NCI-H460 (cell line): ENCODE results near the gene ITLN2. TPM values are rescaled to one million over a fixed set of nuclear protein-coding genes. Genes with fewer than 3 reads are reported as not detected.
"Not testable (repeated sequence)": the region's sequence is repeated elsewhere in the genome, so short reads cannot be mapped to it uniquely, and the experiment has no call there.

Experiments
- DNase-seq: peaks from one replicate; pipeline ENCODE4 v3.0.0-alpha.2; 2016; ENCODE audit warnings: low read depth; ENCODE audit errors: extremely low read depth
- polyA plus RNA-seq: library from polyadenylated mRNA; depleted of rRNA; stranded (reverse); fragments of >200 nt; gene quantifications from 2 replicates; pipeline ENCODE4 v1.2.3, GENCODE V29; 2014; cell fraction: nucleus; rRNA removed
- total RNA-seq: library from RNA; depleted of rRNA; stranded (reverse); fragments of >200 nt; shearing (Covaris generic); gene quantifications from 2 replicates; pipeline ENCODE4 v1.2.3, GENCODE V29; 2014; rRNA removed

The ITLN2 gene
- total RNA-seq: not detected in 2 replicates
- polyA plus RNA-seq: not detected in 2 replicates

- peak; percentile 47 for DNase-seq
These were observed at the start of gene ITLN2 for GRCh38 chr1:160954158-160955104. TSS of gene ITLN2 (minus strand) at chr1:160954809. CDS start at chr1:160954741, 68 bp downstream.

GRCh38 chr1:161001525-161001924 is 46.9 kb upstream of the ITLN2 start:
- no peak for DNase-seq

- DNase-seq: no peak
These were observed 46.3 kb upstream of the ITLN2 start for GRCh38 chr1:161000736-161001480.

- DNase-seq: no peak
These were observed 44.8 kb upstream of the ITLN2 start for GRCh38 chr1:160999376-160999775.

GRCh38 chr1:160997323-160998038 is 42.9 kb upstream of the ITLN2 start:
- peak; percentile 60 for DNase-seq

GRCh38 chr1:160996178-160996577 is 41.6 kb upstream of the ITLN2 start:
- DNase-seq: peak; percentile 25

- DNase-seq: peak; percentile 40
These were observed 39.1 kb upstream of the ITLN2 start for GRCh38 chr1:160993544-160994193.

GRCh38 chr1:160992036-160992435 is 37.4 kb upstream of the ITLN2 start:
- not testable (repeated sequence) for DNase-seq

GRCh38 chr1:160987359-160988050 is 32.9 kb upstream of the ITLN2 start:
- DNase-seq: no peak

GRCh38 chr1:160985723-160986122 is 31.1 kb upstream of the ITLN2 start:
- DNase-seq: no peak

GRCh38 chr1:160981584-160982411 is 27.2 kb upstream of the ITLN2 start:
- DNase-seq: no peak

- DNase-seq: no peak
These were observed 24.7 kb upstream of the ITLN2 start for GRCh38 chr1:160979286-160979685.

GRCh38 chr1:160978510-160978927 is 23.9 kb upstream of the ITLN2 start:
- DNase-seq: no peak

GRCh38 chr1:160975026-160975425 is 20.4 kb upstream of the ITLN2 start:
- DNase-seq: no peak

- no peak for DNase-seq
These were observed 18.9 kb upstream of the ITLN2 start for GRCh38 chr1:160973491-160973890.

- no peak for DNase-seq
These were observed 18.3 kb upstream of the ITLN2 start for GRCh38 chr1:160972939-160973338.

- DNase-seq: no peak
These were observed 17.0 kb upstream of the ITLN2 start for GRCh38 chr1:160971618-160972056.

- no peak for DNase-seq
These were observed 8.9 kb upstream of the ITLN2 start for GRCh38 chr1:160963521-160963920.

GRCh38 chr1:160961419-160961818 is 6.8 kb upstream of the ITLN2 start:
- no peak for DNase-seq
